ENCODE results near the gene DNLZ.

DNLZ gene

DNA sequence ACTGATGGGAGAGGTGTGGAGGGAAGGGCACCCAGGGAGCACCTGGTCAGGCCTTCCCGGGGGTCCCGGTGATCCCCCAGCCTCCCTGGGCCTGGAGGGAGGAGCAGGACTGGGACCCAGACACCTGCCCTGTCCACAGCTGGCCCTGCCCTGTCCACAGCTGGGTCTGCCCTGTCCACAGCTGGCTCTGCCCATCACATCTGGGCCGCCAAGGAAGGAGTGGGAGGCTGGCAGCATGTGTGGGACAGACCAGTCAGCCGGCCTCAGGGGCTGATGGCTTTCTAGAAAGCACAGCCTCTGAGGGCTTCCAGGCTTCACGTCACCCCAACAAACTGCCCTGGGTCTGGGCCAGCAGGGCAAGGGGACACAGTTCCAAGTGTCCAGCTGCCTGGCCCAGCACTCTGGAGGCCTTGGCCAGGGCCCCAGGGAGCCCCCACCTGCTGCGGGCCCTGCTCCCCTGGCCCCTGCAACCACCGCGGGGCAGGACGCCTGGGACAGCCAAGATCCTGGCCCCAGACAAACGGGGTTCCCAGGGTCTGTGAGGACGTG is 12.2 kb downstream of the DNLZ start:
- TF ChIP-seq, protein P1, sequence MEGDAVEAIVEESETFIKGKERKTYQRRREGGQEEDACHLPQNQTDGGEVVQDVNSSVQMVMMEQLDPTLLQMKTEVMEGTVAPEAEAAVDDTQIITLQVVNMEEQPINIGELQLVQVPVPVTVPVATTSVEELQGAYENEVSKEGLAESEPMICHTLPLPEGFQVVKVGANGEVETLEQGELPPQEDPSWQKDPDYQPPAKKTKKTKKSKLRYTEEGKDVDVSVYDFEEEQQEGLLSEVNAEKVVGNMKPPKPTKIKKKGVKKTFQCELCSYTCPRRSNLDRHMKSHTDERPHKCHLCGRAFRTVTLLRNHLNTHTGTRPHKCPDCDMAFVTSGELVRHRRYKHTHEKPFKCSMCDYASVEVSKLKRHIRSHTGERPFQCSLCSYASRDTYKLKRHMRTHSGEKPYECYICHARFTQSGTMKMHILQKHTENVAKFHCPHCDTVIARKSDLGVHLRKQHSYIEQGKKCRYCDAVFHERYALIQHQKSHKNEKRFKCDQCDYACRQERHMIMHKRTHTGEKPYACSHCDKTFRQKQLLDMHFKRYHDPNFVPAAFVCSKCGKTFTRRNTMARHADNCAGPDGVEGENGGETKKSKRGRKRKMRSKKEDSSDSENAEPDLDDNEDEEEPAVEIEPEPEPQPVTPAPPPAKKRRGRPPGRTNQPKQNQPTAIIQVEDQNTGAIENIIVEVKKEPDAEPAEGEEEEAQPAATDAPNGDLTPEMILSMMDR (IDR thresholded peaks at IDR 0.05; ENCODE audit: low read depth, low read length, missing control alignments): no peak
- in situ Hi-C loops (cut with HindIII; ENCODE audit: low sequenced_read_pairs): no loop called here
- no peak for DNase-seq (ENCODE audit: low read depth)

DNA sequence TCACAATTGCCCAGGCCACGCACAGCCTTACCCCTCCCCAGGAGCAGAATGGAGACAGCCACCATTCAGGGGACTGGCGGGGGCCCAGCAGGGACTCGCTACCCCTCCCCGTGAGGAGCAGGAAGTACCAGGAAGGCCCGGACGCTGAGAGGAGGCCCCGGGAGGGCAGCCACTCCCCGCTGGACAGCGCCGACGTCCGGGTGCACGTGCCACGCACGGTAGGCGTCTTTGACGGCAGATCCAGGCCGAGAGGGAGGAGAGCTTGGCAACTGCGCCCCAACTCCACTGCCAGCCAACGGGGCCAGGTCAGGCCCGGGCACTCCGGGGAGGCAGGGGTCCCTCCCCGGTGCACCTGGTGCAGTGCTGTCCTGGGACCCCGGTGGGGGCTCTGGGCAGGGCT is 14.0 kb downstream of the DNLZ start:
- in situ Hi-C loops (cut with HindIII; ENCODE audit: low sequenced_read_pairs): no loop called here
- TF ChIP-seq, protein P1 (IDR thresholded peaks at IDR 0.05; ENCODE audit: low read depth, low read length, missing control alignments): no peak
- H3K4me3 ChIP-seq (ENCODE audit: low read depth, low read length): no peak overlapping the region
- DNase-seq (ENCODE audit: low read depth): no peak

More for the DNA sequence above, 12.2 kb downstream of the DNLZ start:
- no peak overlapping the region for H3K4me3 ChIP-seq (ENCODE audit: low read depth, low read length)

DNA sequence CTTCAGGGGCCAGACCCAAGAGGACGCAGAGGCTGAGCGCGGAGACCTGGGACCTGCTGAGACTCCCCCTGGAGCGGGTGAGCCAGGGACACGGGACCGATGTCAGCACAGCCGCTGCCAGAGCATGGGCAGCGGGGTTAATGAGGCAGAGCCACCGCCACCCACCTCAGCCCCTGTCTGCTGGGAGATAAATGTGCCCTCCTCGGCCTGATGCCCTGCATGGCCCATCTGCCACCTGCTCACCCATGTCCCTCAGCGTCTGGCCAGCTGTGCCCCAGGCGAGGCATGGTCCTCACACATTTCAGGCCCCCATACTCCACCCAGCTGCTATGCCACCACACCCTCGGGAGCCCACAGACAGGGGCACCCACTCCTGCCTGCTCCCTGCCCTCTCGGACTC is 14.9 kb downstream of the DNLZ start:
- in situ Hi-C loops (cut with HindIII; ENCODE audit: low sequenced_read_pairs): no loop called here
- H3K4me3 ChIP-seq (ENCODE audit: low read depth, low read length): no peak overlapping the region
- no peak for DNase-seq (ENCODE audit: low read depth)
- TF ChIP-seq, protein P1 (IDR thresholded peaks at IDR 0.05; ENCODE audit: low read depth, low read length, missing control alignments): no peak

DNA sequence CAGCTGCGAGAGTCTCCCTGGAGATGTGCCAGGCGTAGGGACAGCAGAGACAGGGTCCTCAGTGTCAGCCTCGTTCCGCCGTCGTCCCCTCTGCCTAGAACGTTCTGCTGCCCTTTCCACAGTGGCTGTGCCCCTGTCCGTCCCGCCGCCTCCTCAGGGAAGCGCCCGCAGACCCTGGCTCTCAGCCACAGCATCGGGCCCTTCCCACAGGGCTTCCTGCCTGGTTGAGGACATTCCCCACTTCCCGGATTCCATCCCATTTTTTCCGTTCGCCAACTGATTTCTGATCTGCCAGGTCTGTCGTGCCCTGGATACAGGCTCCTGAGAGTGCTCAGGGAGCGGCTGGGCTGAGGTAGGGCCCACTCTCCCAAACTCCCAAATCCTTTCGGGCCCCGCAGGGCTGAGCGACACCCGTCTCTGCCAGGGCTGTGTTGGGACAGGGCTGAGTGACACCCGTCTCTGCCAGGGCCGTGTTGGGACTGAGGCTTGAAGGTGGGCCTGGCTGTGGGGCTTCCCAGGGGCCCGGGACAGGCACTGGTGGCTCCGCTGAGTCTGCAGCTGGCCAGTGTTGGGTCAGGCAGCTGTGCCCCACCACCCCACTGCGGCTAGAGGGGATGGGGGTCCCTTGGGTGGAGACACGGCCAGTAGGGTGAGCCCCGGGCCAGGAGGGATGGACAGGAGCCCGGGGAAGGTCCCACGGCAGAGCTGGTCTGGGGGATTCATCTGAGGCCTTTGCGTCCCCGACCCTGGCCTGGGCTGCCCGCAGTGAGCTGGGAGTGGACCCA is 15.9 kb downstream of the DNLZ start:
- TF ChIP-seq, protein P1 (IDR thresholded peaks at IDR 0.05; ENCODE audit: low read depth, low read length, missing control alignments): no peak
- no peak overlapping the region for H3K4me3 ChIP-seq (ENCODE audit: low read depth, low read length)
- in situ Hi-C loops (cut with HindIII; ENCODE audit: low sequenced_read_pairs): no loop called here
- DNase-seq (ENCODE audit: low read depth): no peak

DNA sequence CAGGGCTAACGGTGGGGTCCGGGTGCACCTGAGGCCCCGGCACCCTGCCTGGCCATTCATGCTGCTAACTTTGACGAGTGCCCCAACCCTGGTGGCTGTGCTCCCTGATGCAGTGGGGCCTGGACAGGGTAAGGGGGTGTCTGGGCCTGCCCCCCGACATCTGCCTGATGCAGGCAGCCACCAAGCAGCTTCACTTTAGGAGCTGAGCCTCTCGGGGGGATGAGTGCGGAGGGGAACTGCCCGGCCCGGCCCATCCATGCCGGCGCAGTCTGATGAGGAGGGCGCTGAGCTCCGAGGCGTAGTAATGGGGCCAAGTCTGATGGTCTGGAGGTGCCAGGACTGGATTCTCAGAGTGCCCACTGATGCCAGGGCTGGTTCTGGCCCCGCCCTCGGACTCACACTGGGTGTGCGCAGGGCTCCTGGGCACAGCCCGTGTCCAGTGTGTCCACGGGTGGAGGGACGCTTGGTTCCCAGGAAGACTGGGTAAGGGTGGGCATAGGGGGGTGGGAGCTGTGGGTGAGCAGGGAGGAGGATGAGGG is 16.5 kb downstream of the DNLZ start:
- in situ Hi-C loops (cut with HindIII; ENCODE audit: low sequenced_read_pairs): no loop called here
- H3K4me3 ChIP-seq (ENCODE audit: low read depth, low read length): no peak overlapping the region
- no peak for DNase-seq (ENCODE audit: low read depth)
- TF ChIP-seq, protein P1 (IDR thresholded peaks at IDR 0.05; ENCODE audit: low read depth, low read length, missing control alignments): no peak

DNA sequence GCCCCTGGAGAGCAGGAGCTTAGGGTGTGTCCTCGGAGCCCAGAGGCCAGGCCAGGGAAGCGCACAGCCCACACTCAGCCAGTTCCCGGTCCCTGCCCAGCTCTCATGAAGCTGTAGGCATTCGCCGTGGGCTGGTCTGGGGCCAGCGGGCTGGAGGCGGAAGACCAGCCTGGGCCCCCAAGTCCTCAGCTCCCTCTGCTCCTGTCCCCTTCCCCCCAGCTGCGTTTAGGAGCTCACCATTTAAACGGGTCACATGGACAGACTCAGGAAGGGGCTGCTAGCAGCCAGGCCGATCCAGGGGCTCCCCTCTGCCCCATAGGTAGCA is 17.4 kb downstream of the DNLZ start:
- no peak overlapping the region for H3K4me3 ChIP-seq (ENCODE audit: low read depth, low read length)
- TF ChIP-seq, protein P1 (IDR thresholded peaks at IDR 0.05; ENCODE audit: low read depth, low read length, missing control alignments): no peak
- no peak for DNase-seq (ENCODE audit: low read depth)
- in situ Hi-C loops (cut with HindIII; ENCODE audit: low sequenced_read_pairs): no loop called here

Data from astrocyte of the cerebellum (primary cell).